ENCODE results near the gene PDE4C.

DNA sequence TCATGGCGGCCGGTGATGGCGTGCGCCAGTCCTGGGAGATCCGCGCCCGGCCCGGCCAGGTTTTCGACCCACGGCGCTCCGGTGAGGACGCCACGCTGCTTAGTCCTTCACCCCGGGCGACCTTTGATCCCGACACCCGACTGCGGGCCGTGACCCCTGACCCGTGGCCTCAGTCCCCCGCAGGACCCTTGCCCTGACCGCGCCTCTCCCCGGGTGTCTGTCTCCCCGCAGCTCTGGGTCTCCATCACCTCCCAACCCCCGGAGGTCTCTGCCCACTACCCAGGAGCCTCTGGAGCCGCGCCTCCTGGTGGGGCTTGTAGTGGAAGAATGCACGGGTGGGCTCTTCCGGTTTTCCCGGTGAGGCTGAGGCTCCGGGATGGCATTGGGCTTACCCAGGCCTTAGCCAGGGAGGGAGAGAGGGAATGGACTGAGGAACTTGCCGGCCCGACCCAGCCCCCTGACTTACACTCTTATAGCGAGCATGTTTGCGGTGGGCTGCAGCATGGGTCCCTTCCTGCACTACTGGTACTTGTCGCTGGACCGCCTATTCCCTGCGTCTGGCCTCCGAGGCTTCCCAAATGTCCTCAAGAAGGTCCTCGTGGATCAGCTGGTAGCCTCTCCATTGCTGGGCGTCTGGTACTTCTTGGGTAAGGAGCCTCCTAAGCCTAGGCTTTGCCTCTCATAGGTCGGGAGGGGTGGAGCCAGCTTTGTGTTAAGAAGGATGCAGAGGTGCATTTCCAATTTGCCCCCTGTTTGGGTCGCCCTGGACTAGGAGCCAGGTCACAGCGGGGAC, 32.7 kb downstream of the PDE4C start:
- peak in 1 of 7 experiments; percentile 8 for TF ChIP-seq CTCF (IDR thresholded peaks at IDR 0.05)
- no peak for TF ChIP-seq POLR2A (IDR thresholded peaks at IDR 0.05)

Data from body of pancreas (tissue), 4 donors.